Measurements from ENCODE around the gene IGFBP1. TPM values are rescaled to one million over a fixed set of nuclear protein-coding genes. Genes with fewer than 3 reads are reported as not detected.

IGFBP1 gene
- polyA plus RNA-seq, 1 experiment = not detected

DNA sequence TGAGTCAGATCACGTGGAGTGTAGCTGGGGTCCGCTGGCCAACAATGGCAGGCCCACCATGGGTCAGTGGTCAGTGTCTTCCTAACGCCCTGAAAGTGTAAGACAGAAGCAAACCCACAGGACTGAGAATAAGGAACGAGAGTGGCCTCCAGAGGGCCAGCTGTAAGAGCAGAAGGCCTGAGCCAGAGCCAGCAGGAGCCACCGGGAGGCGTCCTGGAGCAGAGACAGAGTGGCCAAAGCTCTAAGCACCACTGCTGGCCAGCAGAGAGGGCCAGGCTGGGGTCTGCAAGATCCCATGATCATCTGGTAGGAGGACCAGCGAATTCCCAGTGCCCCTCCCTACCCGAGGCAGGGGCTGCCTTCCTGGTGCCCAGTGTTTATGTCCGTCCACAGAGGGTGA, 24.6 kb upstream of the IGFBP1 start:
- CTCF ChIA-PET = interaction anchor here (0.6 to 4.3 kb wide), 4 partner anchors 9 to 949 kb away, joined by 3 to 17 read pairs (median 4); partner anchors contain the start of gene CCDC201
- H3K36me3 ChIP-seq (ENCODE audit: control insufficient read depth, insufficient read depth, low read length) = no peaks in the 10 kb centered on the region
- no peak for DNase-seq (ENCODE audit: low read depth)
- TF ChIP-seq, protein P1, sequence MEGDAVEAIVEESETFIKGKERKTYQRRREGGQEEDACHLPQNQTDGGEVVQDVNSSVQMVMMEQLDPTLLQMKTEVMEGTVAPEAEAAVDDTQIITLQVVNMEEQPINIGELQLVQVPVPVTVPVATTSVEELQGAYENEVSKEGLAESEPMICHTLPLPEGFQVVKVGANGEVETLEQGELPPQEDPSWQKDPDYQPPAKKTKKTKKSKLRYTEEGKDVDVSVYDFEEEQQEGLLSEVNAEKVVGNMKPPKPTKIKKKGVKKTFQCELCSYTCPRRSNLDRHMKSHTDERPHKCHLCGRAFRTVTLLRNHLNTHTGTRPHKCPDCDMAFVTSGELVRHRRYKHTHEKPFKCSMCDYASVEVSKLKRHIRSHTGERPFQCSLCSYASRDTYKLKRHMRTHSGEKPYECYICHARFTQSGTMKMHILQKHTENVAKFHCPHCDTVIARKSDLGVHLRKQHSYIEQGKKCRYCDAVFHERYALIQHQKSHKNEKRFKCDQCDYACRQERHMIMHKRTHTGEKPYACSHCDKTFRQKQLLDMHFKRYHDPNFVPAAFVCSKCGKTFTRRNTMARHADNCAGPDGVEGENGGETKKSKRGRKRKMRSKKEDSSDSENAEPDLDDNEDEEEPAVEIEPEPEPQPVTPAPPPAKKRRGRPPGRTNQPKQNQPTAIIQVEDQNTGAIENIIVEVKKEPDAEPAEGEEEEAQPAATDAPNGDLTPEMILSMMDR (IDR thresholded peaks at IDR 0.05; ENCODE audit: insufficient read depth, low read depth, low read length) = 0 out of 2 replicates have a peak, but pooled peaks have one; percentile 23
- POLR2A ChIA-PET = interaction anchor here (0.6 kb wide), 1 partner anchor 9 kb away, joined by 3 read pairs; no protein-coding TSS in a partner anchor
- H3K27me3 ChIP-seq (ENCODE audit: control insufficient read depth, insufficient read depth, low read length) = peaks cover 5% of the 10 kb centered on the region
- no peak overlapping the region for H3K4me3 ChIP-seq (ENCODE audit: low read depth, low read length)

GRCh38 chr7:45865594-45866410, 22.5 kb upstream of the IGFBP1 start:
- POLR2A ChIA-PET = no interaction called here
- CTCF ChIA-PET = interaction anchor here (2.0 to 4.3 kb wide), 2 partner anchors 11 to 202 kb away, joined by 7 to 17 read pairs; no protein-coding TSS in a partner anchor
- Histone ChIP-seq H3K27me3 (ENCODE audit: control insufficient read depth, insufficient read depth, low read length) (peaks cover 5% of the 10 kb centered on the region), H3K4me3 (ENCODE audit: low read depth, low read length) (no peak overlapping the region), H3K36me3 (ENCODE audit: control insufficient read depth, insufficient read depth, low read length) (no peaks in the 10 kb centered on the region)
- TF ChIP-seq, protein P1 (IDR thresholded peaks at IDR 0.05; ENCODE audit: insufficient read depth, low read depth, low read length) = no peak
- DNase-seq (ENCODE audit: low read depth) = no peak

GRCh38 chr7:45867471-45867870, 20.8 kb upstream of the IGFBP1 start:
- TF ChIP-seq, protein P1 (IDR thresholded peaks at IDR 0.05; ENCODE audit: insufficient read depth, low read depth, low read length) = no peak
- Histone ChIP-seq H3K27me3 (ENCODE audit: control insufficient read depth, insufficient read depth, low read length) (peaks cover 1% of the 10 kb centered on the region; the same call in 1 of the 2 replicates), H3K36me3 (ENCODE audit: control insufficient read depth, insufficient read depth, low read length) (no peaks in the 10 kb centered on the region), H3K4me3 (ENCODE audit: low read depth, low read length) (no peak overlapping the region)
- ChIA-PET POLR2A (no interaction called here), CTCF (no interaction called here)
- DNase-seq (ENCODE audit: low read depth) = no peak

GRCh38 chr7:45869426-45869825, 18.9 kb upstream of the IGFBP1 start:
- no peaks in the 10 kb centered on the region for H3K36me3 ChIP-seq (ENCODE audit: control insufficient read depth, insufficient read depth, low read length)
- ChIA-PET POLR2A (no interaction called here), CTCF (interaction anchor here (0.7 to 1.4 kb wide), 2 partner anchors 15 to 1310 kb away, joined by 3 to 6 read pairs; no protein-coding TSS in a partner anchor)
- H3K27me3 ChIP-seq (ENCODE audit: control insufficient read depth, insufficient read depth, low read length) = no peaks in the 10 kb centered on the region; the same call in 1 of the 2 replicates
- H3K4me3 ChIP-seq (ENCODE audit: low read depth, low read length) = no peak overlapping the region
- TF ChIP-seq, protein P1 (IDR thresholded peaks at IDR 0.05; ENCODE audit: insufficient read depth, low read depth, low read length) = no peak
- DNase-seq (ENCODE audit: low read depth) = peak; percentile 19
